GM20000 (cell line): ENCODE results near the gene TBX1.

Experiments used
- DNase-seq: peaks from one replicate; pipeline ENCODE4 v3.0.0; 2012; ENCODE audit warnings: low spot score
- TF ChIP-seq, protein P1 (sequence below): IDR thresholded peaks from 2 replicates; pipeline ENCODE4 v1.5.1; 2012; ENCODE audit warnings: mild to moderate bottlenecking, control low read depth; ENCODE audit errors: extremely low read depth, missing control alignments

The TBX1 gene

DNA sequence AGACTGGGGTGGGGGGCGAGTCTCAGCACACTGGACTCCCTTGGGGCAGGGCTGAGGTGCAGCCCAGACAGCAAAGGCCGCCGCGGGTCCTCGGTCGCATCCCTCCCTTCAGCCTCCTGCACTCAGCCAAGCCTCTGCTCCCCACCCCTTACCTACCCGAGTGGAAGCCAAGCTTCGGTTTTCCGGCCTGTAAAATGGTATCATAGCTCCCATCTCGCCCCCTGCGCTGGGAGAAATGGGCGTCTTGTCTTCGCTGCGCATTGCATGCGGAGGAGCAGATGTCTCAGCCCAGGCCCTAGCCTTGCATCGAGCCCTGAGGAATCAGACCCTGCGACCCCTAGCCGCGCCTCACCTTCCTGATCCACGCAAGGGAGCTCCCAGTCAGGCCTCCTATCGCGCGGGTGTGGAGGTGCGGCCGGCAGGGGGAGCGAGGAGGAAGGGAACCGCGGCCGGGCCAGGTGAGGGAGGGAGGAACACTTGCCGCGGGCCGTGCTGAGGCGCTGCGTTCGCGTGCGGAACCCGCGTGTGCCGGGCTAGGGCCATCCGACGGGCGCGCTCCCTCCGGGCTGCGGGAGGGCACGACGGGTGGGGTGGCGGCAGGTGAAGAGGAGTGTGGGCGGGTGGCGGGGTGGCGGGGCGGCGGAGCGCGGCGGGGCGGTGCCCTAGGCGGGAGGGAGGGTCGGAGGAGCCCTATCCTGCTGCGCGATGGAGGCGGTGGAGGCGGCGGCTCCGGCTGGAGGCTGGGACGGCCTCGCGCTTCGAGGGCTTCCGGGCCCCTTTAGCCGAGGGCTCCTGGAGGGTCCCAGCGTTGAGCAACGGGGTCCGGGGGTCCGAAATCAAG is 4.1 kb upstream of the TBX1 start:
- peak; percentile 90 for DNase-seq
- TF ChIP-seq, protein P1, sequence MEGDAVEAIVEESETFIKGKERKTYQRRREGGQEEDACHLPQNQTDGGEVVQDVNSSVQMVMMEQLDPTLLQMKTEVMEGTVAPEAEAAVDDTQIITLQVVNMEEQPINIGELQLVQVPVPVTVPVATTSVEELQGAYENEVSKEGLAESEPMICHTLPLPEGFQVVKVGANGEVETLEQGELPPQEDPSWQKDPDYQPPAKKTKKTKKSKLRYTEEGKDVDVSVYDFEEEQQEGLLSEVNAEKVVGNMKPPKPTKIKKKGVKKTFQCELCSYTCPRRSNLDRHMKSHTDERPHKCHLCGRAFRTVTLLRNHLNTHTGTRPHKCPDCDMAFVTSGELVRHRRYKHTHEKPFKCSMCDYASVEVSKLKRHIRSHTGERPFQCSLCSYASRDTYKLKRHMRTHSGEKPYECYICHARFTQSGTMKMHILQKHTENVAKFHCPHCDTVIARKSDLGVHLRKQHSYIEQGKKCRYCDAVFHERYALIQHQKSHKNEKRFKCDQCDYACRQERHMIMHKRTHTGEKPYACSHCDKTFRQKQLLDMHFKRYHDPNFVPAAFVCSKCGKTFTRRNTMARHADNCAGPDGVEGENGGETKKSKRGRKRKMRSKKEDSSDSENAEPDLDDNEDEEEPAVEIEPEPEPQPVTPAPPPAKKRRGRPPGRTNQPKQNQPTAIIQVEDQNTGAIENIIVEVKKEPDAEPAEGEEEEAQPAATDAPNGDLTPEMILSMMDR: peak; percentile 62

- TF ChIP-seq, protein P1: no peak
- peak; percentile 82 for DNase-seq
Measured at GRCh38 chr22:19757140-19757984, 3.2 kb upstream of the TBX1 start.

DNA sequence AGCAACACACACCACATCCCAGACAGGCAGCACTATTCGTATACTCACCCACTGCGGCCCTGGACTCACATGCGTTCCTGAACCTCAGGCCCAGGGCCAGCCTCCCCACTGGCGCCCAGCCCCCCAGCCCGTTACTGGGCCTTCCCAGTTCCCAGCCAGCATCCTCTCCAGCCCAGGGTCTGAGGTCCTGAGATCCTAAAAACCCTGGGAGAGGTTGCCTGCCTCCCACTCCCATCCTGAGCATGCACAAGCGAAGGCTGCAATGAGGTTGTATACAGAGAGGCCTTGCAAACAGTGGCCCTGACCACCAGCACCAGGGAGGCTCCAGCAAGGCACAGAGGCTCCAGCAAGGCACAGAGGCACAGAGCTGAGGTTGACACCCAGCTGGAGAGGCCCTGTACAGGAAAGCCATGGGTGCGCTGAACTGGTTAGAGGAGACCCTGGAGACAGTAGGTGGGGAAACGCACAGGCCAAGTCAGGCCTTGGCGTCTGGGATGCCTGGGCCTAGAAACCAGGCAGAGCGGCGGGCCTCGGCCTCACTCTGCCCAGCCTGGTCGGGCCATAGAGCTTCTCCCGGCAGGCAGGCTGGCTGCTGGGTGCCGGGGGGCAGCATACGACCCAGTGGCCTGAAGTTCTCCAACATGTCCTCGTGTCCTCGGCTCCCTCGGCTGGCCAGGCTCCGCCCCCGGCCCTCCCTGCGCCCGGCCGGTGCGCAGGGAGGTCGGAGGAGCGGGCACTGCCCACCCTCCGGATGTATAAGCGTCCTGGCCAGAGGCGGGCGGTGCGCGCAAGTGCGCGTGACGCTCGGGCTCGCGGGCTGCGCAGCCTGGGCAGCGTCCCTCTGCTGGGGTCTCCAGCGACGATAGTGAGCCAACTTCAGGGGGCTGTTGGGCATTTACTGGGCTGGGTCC is 2.3 kb upstream of the TBX1 start:
- TF ChIP-seq, protein P1: no peak
- DNase-seq: peak; percentile 66

GRCh38 chr22:19758896-19759426 is 1.6 kb upstream of the TBX1 start:
- peak; percentile 58 for DNase-seq
- TF ChIP-seq, protein P1: no peak

- TF ChIP-seq, protein P1: no peak
- DNase-seq: peak; percentile 56
Measured at GRCh38 chr22:19759427-19760057, 1.0 kb upstream of the TBX1 start.

DNA sequence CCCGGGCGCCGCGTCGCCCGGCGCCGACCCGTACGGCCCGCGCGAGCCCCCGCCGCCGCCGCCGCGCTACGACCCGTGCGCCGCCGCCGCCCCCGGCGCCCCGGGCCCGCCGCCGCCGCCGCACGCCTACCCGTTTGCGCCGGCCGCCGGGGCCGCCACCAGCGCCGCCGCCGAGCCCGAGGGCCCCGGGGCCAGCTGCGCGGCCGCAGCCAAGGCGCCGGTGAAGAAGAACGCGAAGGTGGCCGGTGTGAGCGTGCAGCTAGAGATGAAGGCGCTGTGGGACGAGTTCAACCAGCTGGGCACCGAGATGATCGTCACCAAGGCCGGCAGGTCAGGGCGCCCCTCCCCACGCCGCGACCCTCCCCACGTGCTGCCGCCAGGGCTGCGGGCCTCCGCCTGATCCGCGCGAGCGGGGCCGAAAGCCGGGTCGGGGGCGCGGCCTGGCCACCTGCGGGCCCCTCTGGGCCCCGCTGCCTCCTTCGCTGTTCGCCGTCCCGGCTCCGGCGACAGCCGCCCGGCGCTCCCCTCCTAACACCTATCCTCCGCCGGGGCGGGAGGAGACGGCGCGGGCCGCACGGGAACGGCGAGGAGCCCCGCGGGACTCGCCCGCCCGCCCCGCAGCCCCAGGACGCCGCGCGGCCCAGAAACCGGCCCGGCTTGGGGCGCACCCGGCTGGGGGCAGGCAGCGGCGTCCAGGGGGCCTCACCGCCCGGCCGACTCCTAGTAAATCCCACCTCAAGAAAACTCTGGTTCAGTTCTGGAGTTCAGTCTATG is 560 bp downstream of the TBX1 start:
- TF ChIP-seq, protein P1: no peak
- peak; percentile 60 for DNase-seq
